ENCODE results near the gene SOX5.

Gene SOX5

GRCh38 chr12:23770202-23770938 lies 179.1 kb downstream of the SOX5 start:
- no peaks in the 10 kb centered on the region for H3K9me3 ChIP-seq (ENCODE audit: control insufficient read depth, low read length)
- H3K27me3 ChIP-seq (ENCODE audit: control insufficient read depth, insufficient read depth, low read length) = no peaks in the 10 kb centered on the region
- H3K4me3 ChIP-seq (ENCODE audit: low read length) = no peak overlapping the region
- no peaks in the 10 kb centered on the region for H3K36me3 ChIP-seq (ENCODE audit: control insufficient read depth, insufficient read depth, low read length)
- no peak overlapping the region for H3K9ac ChIP-seq (ENCODE audit: low read length)
- H3K4me1 ChIP-seq (ENCODE audit: control insufficient read depth, insufficient read depth, low read length) = no peaks in the 10 kb centered on the region

DNA sequence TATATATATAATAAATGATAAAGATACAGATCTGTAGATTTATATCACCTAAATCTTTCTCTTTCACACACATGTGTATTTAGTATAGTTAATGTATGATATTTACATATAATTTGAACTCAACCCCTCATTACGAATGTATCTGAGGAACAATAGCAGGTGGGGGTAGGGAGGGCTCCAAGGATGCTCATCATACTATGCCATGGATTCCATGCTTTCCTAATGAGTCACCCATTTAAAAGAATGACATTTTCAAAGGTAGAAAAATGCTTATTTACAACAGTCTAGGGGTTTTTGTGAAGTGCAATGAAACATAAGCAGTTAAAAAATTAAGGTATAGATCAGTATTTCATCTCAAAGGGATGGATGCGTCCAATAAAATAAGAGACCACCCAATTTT lies 181.6 kb downstream of the SOX5 start:
- H3K27me3 ChIP-seq (ENCODE audit: control insufficient read depth, insufficient read depth, low read length) = no peaks in the 10 kb centered on the region

GRCh38 chr12:23763724-23764123 lies 185.7 kb downstream of the SOX5 start:
- Histone ChIP-seq H3K4me3 (ENCODE audit: low read length) (no peak overlapping the region), H3K4me1 (ENCODE audit: control insufficient read depth, insufficient read depth, low read length) (no peaks in the 10 kb centered on the region), H3K9ac (ENCODE audit: low read length) (no peak overlapping the region), H3K27me3 (ENCODE audit: control insufficient read depth, insufficient read depth, low read length) (no peaks in the 10 kb centered on the region), H3K9me3 (ENCODE audit: control insufficient read depth, low read length) (no peaks in the 10 kb centered on the region), H3K36me3 (ENCODE audit: control insufficient read depth, insufficient read depth, low read length) (no peaks in the 10 kb centered on the region)

More for the DNA sequence above, 181.6 kb downstream of the SOX5 start:
- Histone ChIP-seq H3K4me1 (ENCODE audit: control insufficient read depth, insufficient read depth, low read length) (no peaks in the 10 kb centered on the region), H3K36me3 (ENCODE audit: control insufficient read depth, insufficient read depth, low read length) (no peaks in the 10 kb centered on the region), H3K9me3 (ENCODE audit: control insufficient read depth, low read length) (no peaks in the 10 kb centered on the region), H3K9ac (ENCODE audit: low read length) (no peak overlapping the region), H3K4me3 (ENCODE audit: low read length) (no peak overlapping the region)

GRCh38 chr12:23760495-23760894 lies 189.0 kb downstream of the SOX5 start:
- H3K36me3 ChIP-seq (ENCODE audit: control insufficient read depth, insufficient read depth, low read length) = no peaks in the 10 kb centered on the region
- H3K27me3 ChIP-seq (ENCODE audit: control insufficient read depth, insufficient read depth, low read length) = no peaks in the 10 kb centered on the region
- no peaks in the 10 kb centered on the region for H3K4me1 ChIP-seq (ENCODE audit: control insufficient read depth, insufficient read depth, low read length)
- no peaks in the 10 kb centered on the region for H3K9me3 ChIP-seq (ENCODE audit: control insufficient read depth, low read length)
- no peak overlapping the region for H3K9ac ChIP-seq (ENCODE audit: low read length)
- no peak overlapping the region for H3K4me3 ChIP-seq (ENCODE audit: low read length)

GRCh38 chr12:23758608-23759007 lies 190.9 kb downstream of the SOX5 start:
- Histone ChIP-seq H3K4me1 (ENCODE audit: control insufficient read depth, insufficient read depth, low read length) (no peaks in the 10 kb centered on the region), H3K9ac (ENCODE audit: low read length) (no peak overlapping the region), H3K36me3 (ENCODE audit: control insufficient read depth, insufficient read depth, low read length) (no peaks in the 10 kb centered on the region), H3K4me3 (ENCODE audit: low read length) (no peak overlapping the region), H3K27me3 (ENCODE audit: control insufficient read depth, insufficient read depth, low read length) (no peaks in the 10 kb centered on the region), H3K9me3 (ENCODE audit: control insufficient read depth, low read length) (no peaks in the 10 kb centered on the region)

GRCh38 chr12:23757541-23757962 lies 191.9 kb downstream of the SOX5 start:
- H3K9me3 ChIP-seq (ENCODE audit: control insufficient read depth, low read length) = no peaks in the 10 kb centered on the region

DNA sequence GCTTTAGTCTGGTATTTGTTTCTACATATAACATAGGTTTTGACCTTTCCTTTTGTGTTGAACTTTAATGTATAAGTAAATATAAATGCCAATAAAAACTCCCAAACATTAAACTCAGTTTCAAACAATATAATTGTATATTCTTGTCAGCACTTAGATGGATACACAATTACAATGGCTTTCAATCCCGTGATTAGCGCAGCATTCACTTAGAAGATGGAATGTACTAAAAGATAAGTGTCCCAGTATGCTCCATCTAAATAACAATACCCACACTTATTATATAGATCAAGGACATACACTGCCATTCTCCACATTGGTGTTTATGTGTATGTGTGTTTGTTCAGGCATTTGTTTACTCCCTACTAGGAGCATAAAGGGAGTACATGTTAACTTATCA lies 193.1 kb downstream of the SOX5 start:
- no peaks in the 10 kb centered on the region for H3K4me1 ChIP-seq (ENCODE audit: control insufficient read depth, insufficient read depth, low read length)
- H3K36me3 ChIP-seq (ENCODE audit: control insufficient read depth, insufficient read depth, low read length) = no peaks in the 10 kb centered on the region
- H3K9me3 ChIP-seq (ENCODE audit: control insufficient read depth, low read length) = no peaks in the 10 kb centered on the region
- H3K9ac ChIP-seq (ENCODE audit: low read length) = no peak overlapping the region
- H3K4me3 ChIP-seq (ENCODE audit: low read length) = no peak overlapping the region
- no peaks in the 10 kb centered on the region for H3K27me3 ChIP-seq (ENCODE audit: control insufficient read depth, insufficient read depth, low read length)

More at GRCh38 chr12:23757541-23757962, 191.9 kb downstream of the SOX5 start:
- Histone ChIP-seq H3K36me3 (ENCODE audit: control insufficient read depth, insufficient read depth, low read length) (no peaks in the 10 kb centered on the region), H3K9ac (ENCODE audit: low read length) (no peak overlapping the region), H3K27me3 (ENCODE audit: control insufficient read depth, insufficient read depth, low read length) (no peaks in the 10 kb centered on the region), H3K4me3 (ENCODE audit: low read length) (no peak overlapping the region), H3K4me1 (ENCODE audit: control insufficient read depth, insufficient read depth, low read length) (no peaks in the 10 kb centered on the region)

GRCh38 chr12:23753628-23754365 lies 195.7 kb downstream of the SOX5 start:
- Histone ChIP-seq H3K9ac (ENCODE audit: low read length) (no peak overlapping the region), H3K4me3 (ENCODE audit: low read length) (no peak overlapping the region), H3K36me3 (ENCODE audit: control insufficient read depth, insufficient read depth, low read length) (no peaks in the 10 kb centered on the region), H3K27me3 (ENCODE audit: control insufficient read depth, insufficient read depth, low read length) (no peaks in the 10 kb centered on the region), H3K4me1 (ENCODE audit: control insufficient read depth, insufficient read depth, low read length) (no peaks in the 10 kb centered on the region), H3K9me3 (ENCODE audit: control insufficient read depth, low read length) (no peaks in the 10 kb centered on the region)

- Histone ChIP-seq H3K4me3 (ENCODE audit: low read length) (no peak overlapping the region), H3K9me3 (ENCODE audit: control insufficient read depth, low read length) (no peaks in the 10 kb centered on the region), H3K27me3 (ENCODE audit: control insufficient read depth, insufficient read depth, low read length) (no peaks in the 10 kb centered on the region), H3K36me3 (ENCODE audit: control insufficient read depth, insufficient read depth, low read length) (no peaks in the 10 kb centered on the region), H3K4me1 (ENCODE audit: control insufficient read depth, insufficient read depth, low read length) (no peaks in the 10 kb centered on the region), H3K9ac (ENCODE audit: low read length) (no peak overlapping the region)
Measured at GRCh38 chr12:23752245-23752644, 197.2 kb downstream of the SOX5 start.

GRCh38 chr12:23751641-23752040 lies 197.8 kb downstream of the SOX5 start:
- H3K27me3 ChIP-seq (ENCODE audit: control insufficient read depth, insufficient read depth, low read length) = no peaks in the 10 kb centered on the region
- H3K4me1 ChIP-seq (ENCODE audit: control insufficient read depth, insufficient read depth, low read length) = no peaks in the 10 kb centered on the region
- H3K9ac ChIP-seq (ENCODE audit: low read length) = no peak overlapping the region
- H3K36me3 ChIP-seq (ENCODE audit: control insufficient read depth, insufficient read depth, low read length) = no peaks in the 10 kb centered on the region
- H3K4me3 ChIP-seq (ENCODE audit: low read length) = no peak overlapping the region
- H3K9me3 ChIP-seq (ENCODE audit: control insufficient read depth, low read length) = no peaks in the 10 kb centered on the region

GRCh38 chr12:23750923-23751322 lies 198.5 kb downstream of the SOX5 start:
- Histone ChIP-seq H3K36me3 (ENCODE audit: control insufficient read depth, insufficient read depth, low read length) (no peaks in the 10 kb centered on the region), H3K9me3 (ENCODE audit: control insufficient read depth, low read length) (no peaks in the 10 kb centered on the region), H3K9ac (ENCODE audit: low read length) (no peak overlapping the region), H3K4me3 (ENCODE audit: low read length) (no peak overlapping the region), H3K4me1 (ENCODE audit: control insufficient read depth, insufficient read depth, low read length) (no peaks in the 10 kb centered on the region), H3K27me3 (ENCODE audit: control insufficient read depth, insufficient read depth, low read length) (no peaks in the 10 kb centered on the region)

DNA sequence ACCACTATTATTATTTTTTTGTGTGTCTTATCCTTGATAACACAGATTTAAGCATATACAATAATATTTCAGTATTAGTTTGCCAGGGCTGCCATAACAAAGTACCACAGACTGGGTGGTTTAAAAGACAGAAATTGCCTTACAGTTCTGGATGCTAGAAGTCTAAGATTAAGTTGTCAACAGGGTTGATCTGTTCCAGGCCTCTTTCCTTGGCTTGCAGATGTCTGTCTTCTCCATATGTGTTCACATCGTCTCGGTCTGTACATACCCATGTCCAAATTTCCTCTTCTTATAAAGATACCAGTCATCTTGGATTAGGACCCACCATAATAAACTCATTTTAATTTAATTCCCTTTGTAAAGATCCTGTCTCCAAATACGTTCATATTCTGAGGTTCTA lies 204.8 kb downstream of the SOX5 start:
- no peaks in the 10 kb centered on the region for H3K4me1 ChIP-seq (ENCODE audit: control insufficient read depth, insufficient read depth, low read length)
- no peaks in the 10 kb centered on the region for H3K27me3 ChIP-seq (ENCODE audit: control insufficient read depth, insufficient read depth, low read length)
- no peak overlapping the region for H3K9ac ChIP-seq (ENCODE audit: low read length)
- no peaks in the 10 kb centered on the region for H3K36me3 ChIP-seq (ENCODE audit: control insufficient read depth, insufficient read depth, low read length)
- H3K9me3 ChIP-seq (ENCODE audit: control insufficient read depth, low read length) = no peaks in the 10 kb centered on the region
- H3K4me3 ChIP-seq (ENCODE audit: low read length) = no peak overlapping the region
